Jurkat, Clone E6-1 (cell line): ENCODE results near the gene PRKD1.
"Not testable (repeated sequence)": the region's sequence is repeated elsewhere in the genome, so short reads cannot be mapped to it uniquely, and the experiment has no call there.

Source experiments
- DNase-seq: peaks from one replicate; pipeline ENCODE4 v3.0.0-alpha.2; 2011; ENCODE audit warnings: low read depth, low spot score
- H3K4me3 ChIP-seq: 2 replicates; pipeline ENCODE4 v1.5.1; 2011; ENCODE audit warnings: mild to moderate bottlenecking, low read length, control low read depth, moderate library complexity

The PRKD1 gene

GRCh38 chr14:29716150-29716549 is 211.5 kb downstream of the PRKD1 start:
- no peak for DNase-seq
- H3K4me3 ChIP-seq: no peak overlapping the region

GRCh38 chr14:29712601-29713000 is 215.0 kb downstream of the PRKD1 start:
- no peak for DNase-seq
- no peak overlapping the region for H3K4me3 ChIP-seq

GRCh38 chr14:29710015-29710414 is 217.6 kb downstream of the PRKD1 start:
- H3K4me3 ChIP-seq: no peak overlapping the region
- DNase-seq: no peak

- no peak for DNase-seq
- no peak overlapping the region for H3K4me3 ChIP-seq
These were observed 218.2 kb downstream of the PRKD1 start for GRCh38 chr14:29709490-29709889.

GRCh38 chr14:29706700-29707099 is 220.9 kb downstream of the PRKD1 start:
- DNase-seq: no peak
- H3K4me3 ChIP-seq: no peak overlapping the region

GRCh38 chr14:29705801-29706200 is 221.8 kb downstream of the PRKD1 start:
- DNase-seq: no peak
- no peak overlapping the region for H3K4me3 ChIP-seq

GRCh38 chr14:29689597-29689996 is 238.1 kb downstream of the PRKD1 start:
- H3K4me3 ChIP-seq, DNase-seq: not testable (repeated sequence)

- H3K4me3 ChIP-seq: no peak overlapping the region
- no peak for DNase-seq
These were observed 239.8 kb downstream of the PRKD1 start for GRCh38 chr14:29687866-29688265.

GRCh38 chr14:29687071-29687765 is 240.4 kb downstream of the PRKD1 start:
- no peak for DNase-seq
- H3K4me3 ChIP-seq: no peak overlapping the region

- no peak overlapping the region for H3K4me3 ChIP-seq
- DNase-seq: no peak
These were observed 242.7 kb downstream of the PRKD1 start for GRCh38 chr14:29684926-29685325.

- no peak overlapping the region for H3K4me3 ChIP-seq
- no peak for DNase-seq
These were observed 244.9 kb downstream of the PRKD1 start for GRCh38 chr14:29682789-29683188.

- no peak for DNase-seq
- H3K4me3 ChIP-seq: no peak overlapping the region
These were observed 246.3 kb downstream of the PRKD1 start for GRCh38 chr14:29681316-29681715.

- no peak overlapping the region for H3K4me3 ChIP-seq
- no peak for DNase-seq
These were observed 252.9 kb downstream of the PRKD1 start for GRCh38 chr14:29674566-29675285.

GRCh38 chr14:29672831-29673230 is 254.8 kb downstream of the PRKD1 start:
- DNase-seq: no peak
- no peak overlapping the region for H3K4me3 ChIP-seq

- DNase-seq: no peak
- H3K4me3 ChIP-seq: no peak overlapping the region
These were observed 256.6 kb downstream of the PRKD1 start for GRCh38 chr14:29671034-29671433.

- H3K4me3 ChIP-seq: no peak overlapping the region
- DNase-seq: no peak
These were observed 259.4 kb downstream of the PRKD1 start for GRCh38 chr14:29668201-29668600.

GRCh38 chr14:29664515-29664914 is 263.1 kb downstream of the PRKD1 start:
- no peak overlapping the region for H3K4me3 ChIP-seq
- no peak for DNase-seq

GRCh38 chr14:29663281-29663801 is 264.3 kb downstream of the PRKD1 start:
- H3K4me3 ChIP-seq: no peak overlapping the region
- DNase-seq: no peak

GRCh38 chr14:29654901-29655550 is 272.6 kb downstream of the PRKD1 start:
- H3K4me3 ChIP-seq: no peak overlapping the region
- DNase-seq: no peak

GRCh38 chr14:29653303-29653702 is 274.3 kb downstream of the PRKD1 start:
- no peak overlapping the region for H3K4me3 ChIP-seq
- DNase-seq: no peak
